Measurements from ENCODE around the gene EYA2.

DNA sequence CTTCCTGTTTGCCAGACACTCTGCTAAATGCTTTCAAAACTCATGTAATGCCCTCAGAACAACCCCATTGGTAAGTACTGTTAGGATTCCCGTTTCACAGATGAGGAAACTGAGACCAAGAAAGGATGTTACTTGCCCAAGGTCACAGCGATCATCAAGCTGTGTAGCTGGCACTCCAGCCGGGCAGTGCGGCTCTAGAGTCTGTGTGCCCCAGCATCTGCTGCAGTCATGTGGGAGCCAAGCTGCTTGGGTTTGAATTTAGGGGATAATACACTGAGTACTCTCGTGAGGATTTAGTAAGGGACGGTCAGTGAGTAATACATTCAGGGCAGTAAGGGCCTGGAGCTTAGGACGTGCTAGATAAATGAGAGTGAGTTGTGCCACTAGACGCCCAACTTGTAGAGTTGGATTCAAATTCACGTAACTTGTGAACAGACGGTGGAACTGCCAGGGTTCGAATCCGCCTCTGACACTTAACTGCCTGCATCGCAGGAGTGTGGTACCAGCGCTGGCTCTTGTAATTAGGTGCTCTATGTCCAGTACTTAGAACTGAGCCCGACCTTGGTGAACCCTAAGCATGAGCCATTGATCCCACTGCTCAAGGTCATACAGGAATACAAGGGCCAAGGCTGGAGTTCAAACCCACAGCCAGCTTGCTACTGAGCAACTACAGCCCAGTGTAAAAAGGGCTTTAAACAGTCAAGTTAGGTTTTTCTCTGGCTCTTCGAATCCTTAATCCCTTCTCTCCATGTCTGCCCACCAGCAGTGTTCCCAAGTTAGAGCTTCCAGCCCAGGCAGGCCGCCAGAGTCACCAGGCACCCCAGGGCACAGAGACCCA is 70.2 kb downstream of the EYA2 start:
- TF ChIP-seq ZNF274 (IDR thresholded peaks at IDR 0.05; ENCODE audit: low read depth, low read length) (no peak), YY1 (IDR thresholded peaks at IDR 0.05; ENCODE audit: insufficient read depth, insufficient read length) (no peak), SUZ12 (IDR thresholded peaks at IDR 0.05; ENCODE audit: extremely low read depth, insufficient read depth, insufficient read length) (no peak)
